ENCODE results near the gene CORO2B. TPM values are rescaled to one million over a fixed set of nuclear protein-coding genes. Genes with fewer than 3 reads are reported as not detected.

The CORO2B gene
- polyA plus RNA-seq, 1 of the 3 experiments (the other 2 are of a cell fraction), result 3.6 TPM

DNA sequence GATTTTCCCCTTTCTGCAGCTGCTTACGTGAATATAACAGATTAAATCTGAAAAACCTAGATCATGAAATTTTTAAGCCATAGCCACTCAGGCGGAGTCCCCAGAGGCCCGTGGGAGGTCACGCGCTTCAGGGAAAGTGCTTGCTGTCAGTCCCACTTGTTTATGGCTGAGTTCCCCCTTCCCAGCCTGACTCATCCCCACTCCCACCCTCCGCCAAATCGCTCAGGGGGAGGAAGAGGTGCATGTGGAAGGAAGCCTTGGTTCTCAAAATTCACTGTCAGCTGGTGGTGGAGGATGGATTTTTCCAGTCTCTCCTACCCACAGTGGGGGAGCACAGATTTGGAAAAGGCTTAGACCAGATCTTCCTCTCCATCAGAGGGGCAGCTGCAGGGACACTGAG lies 67.4 kb downstream of the CORO2B start:
- TF ChIP-seq SIN3A (IDR thresholded peaks at IDR 0.05; ENCODE audit: borderline replicate concordance, low read depth, low read length) (no peak), YY1 (IDR thresholded peaks at IDR 0.05; ENCODE audit: low read depth) (no peak), TAF1 (IDR thresholded peaks at IDR 0.05; ENCODE audit: borderline replicate concordance, low read depth, low read length) (no peak), FOSL2 (IDR thresholded peaks at IDR 0.05; ENCODE audit: borderline replicate concordance, low read depth) (no peak), RXRA (IDR thresholded peaks at IDR 0.05; ENCODE audit: borderline replicate concordance, low read depth) (no peak), NRF1 (IDR thresholded peaks at IDR 0.05; ENCODE audit: low read depth, low read length) (no peak), RAD21 (IDR thresholded peaks at IDR 0.05; ENCODE audit: low read length) (no peak), NFIC (IDR thresholded peaks at IDR 0.05; ENCODE audit: borderline replicate concordance) (no peak), GATA2 (CRISPR knock-in tag; IDR thresholded peaks at IDR 0.05) (no peak)
- TF ChIP-seq, protein P1, sequence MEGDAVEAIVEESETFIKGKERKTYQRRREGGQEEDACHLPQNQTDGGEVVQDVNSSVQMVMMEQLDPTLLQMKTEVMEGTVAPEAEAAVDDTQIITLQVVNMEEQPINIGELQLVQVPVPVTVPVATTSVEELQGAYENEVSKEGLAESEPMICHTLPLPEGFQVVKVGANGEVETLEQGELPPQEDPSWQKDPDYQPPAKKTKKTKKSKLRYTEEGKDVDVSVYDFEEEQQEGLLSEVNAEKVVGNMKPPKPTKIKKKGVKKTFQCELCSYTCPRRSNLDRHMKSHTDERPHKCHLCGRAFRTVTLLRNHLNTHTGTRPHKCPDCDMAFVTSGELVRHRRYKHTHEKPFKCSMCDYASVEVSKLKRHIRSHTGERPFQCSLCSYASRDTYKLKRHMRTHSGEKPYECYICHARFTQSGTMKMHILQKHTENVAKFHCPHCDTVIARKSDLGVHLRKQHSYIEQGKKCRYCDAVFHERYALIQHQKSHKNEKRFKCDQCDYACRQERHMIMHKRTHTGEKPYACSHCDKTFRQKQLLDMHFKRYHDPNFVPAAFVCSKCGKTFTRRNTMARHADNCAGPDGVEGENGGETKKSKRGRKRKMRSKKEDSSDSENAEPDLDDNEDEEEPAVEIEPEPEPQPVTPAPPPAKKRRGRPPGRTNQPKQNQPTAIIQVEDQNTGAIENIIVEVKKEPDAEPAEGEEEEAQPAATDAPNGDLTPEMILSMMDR (IDR thresholded peaks at IDR 0.05), result no peak
- TF ChIP-seq, protein P2, sequence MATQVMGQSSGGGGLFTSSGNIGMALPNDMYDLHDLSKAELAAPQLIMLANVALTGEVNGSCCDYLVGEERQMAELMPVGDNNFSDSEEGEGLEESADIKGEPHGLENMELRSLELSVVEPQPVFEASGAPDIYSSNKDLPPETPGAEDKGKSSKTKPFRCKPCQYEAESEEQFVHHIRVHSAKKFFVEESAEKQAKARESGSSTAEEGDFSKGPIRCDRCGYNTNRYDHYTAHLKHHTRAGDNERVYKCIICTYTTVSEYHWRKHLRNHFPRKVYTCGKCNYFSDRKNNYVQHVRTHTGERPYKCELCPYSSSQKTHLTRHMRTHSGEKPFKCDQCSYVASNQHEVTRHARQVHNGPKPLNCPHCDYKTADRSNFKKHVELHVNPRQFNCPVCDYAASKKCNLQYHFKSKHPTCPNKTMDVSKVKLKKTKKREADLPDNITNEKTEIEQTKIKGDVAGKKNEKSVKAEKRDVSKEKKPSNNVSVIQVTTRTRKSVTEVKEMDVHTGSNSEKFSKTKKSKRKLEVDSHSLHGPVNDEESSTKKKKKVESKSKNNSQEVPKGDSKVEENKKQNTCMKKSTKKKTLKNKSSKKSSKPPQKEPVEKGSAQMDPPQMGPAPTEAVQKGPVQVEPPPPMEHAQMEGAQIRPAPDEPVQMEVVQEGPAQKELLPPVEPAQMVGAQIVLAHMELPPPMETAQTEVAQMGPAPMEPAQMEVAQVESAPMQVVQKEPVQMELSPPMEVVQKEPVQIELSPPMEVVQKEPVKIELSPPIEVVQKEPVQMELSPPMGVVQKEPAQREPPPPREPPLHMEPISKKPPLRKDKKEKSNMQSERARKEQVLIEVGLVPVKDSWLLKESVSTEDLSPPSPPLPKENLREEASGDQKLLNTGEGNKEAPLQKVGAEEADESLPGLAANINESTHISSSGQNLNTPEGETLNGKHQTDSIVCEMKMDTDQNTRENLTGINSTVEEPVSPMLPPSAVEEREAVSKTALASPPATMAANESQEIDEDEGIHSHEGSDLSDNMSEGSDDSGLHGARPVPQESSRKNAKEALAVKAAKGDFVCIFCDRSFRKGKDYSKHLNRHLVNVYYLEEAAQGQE (IDR thresholded peaks at IDR 0.05; ENCODE audit: low read depth, low read length), result no peak
- TF ChIP-seq, protein P3, sequence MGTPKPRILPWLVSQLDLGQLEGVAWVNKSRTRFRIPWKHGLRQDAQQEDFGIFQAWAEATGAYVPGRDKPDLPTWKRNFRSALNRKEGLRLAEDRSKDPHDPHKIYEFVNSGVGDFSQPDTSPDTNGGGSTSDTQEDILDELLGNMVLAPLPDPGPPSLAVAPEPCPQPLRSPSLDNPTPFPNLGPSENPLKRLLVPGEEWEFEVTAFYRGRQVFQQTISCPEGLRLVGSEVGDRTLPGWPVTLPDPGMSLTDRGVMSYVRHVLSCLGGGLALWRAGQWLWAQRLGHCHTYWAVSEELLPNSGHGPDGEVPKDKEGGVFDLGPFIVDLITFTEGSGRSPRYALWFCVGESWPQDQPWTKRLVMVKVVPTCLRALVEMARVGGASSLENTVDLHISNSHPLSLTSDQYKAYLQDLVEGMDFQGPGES (IDR thresholded peaks at IDR 0.05; ENCODE audit: low read depth, low read length), result no peak
- no peaks in the 10 kb centered on the region for H3K36me3 ChIP-seq (replicated peaks in 1 of 2; ENCODE audit: control insufficient read depth in 1 of 2, insufficient read depth in 2 of 2, low read length in 1 of 2)
- H3K9ac ChIP-seq, result no peak overlapping the region
- no peak overlapping the region for H2AFZ ChIP-seq (ENCODE audit: low read depth)
- H3K9me2 ChIP-seq, result no peaks in the 10 kb centered on the region
- no peak for DNase-seq
- ChIA-PET POLR2A (no interaction called here), CTCF (interaction anchor here (0.8 to 3.5 kb wide), 7 partner anchors 10 to 92 kb away, joined by 3 to 21 read pairs (median 4); no protein-coding TSS in a partner anchor)
- no peaks in the 10 kb centered on the region for H3K9me3 ChIP-seq
- H3K4me3 ChIP-seq (ENCODE audit: low read depth in 2 of 2, low read length in 1 of 2), result no peak overlapping the region
- 87% methylated on average over 7 of the region's 7 CpGs for WGBS (ENCODE audit: low lambda C conversion rate)
- no peaks in the 10 kb centered on the region for H3F3A ChIP-seq (replicated peaks; ENCODE audit: insufficient read depth)
- no peak overlapping the region for H3K27ac ChIP-seq (ENCODE audit: low read depth in 2 of 2, low read length in 1 of 2)
- H3K4me1 ChIP-seq (ENCODE audit: control insufficient read depth in 1 of 2, insufficient read depth in 2 of 2, low read depth in 1 of 2, low read length in 1 of 2), result peaks cover under 1 to 8% of the 10 kb centered on the region in 2 experiments; a peak in 2 of 4 replicates
- no peaks in the 10 kb centered on the region for H3K79me2 ChIP-seq (ENCODE audit: insufficient read depth)
- H3K27me3 ChIP-seq (ENCODE audit: insufficient read depth), result no peaks in the 10 kb centered on the region
- H4K20me1 ChIP-seq (ENCODE audit: insufficient read depth), result no peaks in the 10 kb centered on the region
- no peak overlapping the region for H3K4me2 ChIP-seq
